Activated CD8-positive, alpha-beta memory T cell treated with anti-CD3 and anti-CD28 coated beads for 24 hours (primary cell): Measurements from ENCODE around the gene R3HDM1.

Source experiments
- DNase-seq: peaks from one replicate; pipeline ENCODE4 v3.0.0-alpha.2; 2020

R3HDM1 gene

DNA sequence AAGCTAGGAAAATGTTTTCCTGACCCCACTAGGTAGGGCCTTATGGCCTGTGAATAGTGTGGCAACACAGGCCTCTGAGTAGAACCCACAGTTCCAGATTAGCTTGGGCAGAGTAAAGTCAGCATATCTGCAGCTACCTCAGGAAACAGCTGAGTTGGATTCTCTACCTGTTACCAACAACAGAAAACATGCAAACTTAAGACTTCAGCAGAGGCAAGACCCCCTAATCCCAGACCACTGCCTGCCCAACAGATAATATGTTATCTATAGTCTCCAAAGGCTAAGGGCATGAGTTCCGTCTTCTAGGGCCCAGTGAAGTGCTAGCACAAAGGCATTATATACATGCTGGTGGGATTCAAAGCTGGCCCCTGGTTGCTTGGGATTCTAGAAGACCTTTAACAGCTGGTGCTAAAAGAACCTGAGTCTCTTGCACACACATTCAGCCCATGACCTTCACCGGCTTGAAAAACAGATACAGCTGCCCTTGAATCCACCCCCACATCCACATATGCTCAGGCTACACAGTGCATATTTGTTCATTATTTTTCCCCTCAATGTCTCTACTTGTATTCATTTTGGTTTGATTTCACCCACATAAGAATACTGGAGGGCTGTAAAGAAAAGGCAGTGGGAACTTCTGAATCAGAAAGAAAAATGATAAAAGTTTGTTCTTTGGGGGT lies 196.9 kb downstream of the R3HDM1 start:
- DNase-seq, result no peak

DNA sequence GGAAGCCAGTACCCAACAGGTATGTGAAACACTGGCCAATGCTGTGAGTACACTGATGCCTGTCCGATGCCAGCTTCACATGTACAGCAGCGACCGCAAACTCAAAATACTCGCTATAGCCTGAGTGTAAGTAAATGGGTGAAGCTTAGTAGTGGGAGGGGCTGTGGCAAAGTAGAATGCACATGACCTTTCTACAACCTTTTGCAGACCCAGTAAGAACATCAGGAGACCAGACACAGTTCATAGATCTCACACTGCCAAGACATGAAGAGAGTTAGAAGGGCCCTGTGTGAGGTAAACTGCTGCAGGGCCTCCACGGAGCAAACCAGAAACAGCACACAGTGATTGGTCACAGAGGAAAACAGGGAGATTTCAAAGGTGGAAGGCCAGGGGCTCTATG lies 201.3 kb downstream of the R3HDM1 start:
- DNase-seq, result no peak

DNA sequence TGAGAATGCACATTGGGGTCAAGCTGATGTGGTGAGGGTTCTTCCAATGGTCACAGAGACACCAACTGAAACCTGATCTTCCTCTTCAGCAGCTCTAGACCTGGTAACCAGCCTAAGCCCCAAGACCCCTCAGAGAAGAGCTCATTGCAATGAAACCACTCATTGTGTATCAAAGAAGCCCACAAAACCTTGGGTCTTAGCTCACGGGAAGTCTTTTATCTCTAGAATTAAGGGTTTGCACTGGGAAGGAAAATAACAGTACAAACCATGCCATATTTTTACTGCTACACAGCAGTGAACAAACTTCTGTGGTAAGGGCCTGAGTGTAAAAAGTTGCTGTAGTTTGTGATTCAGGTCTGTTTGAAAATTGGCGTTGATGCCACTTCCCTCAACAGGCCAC lies 201.8 kb downstream of the R3HDM1 start:
- no peak for DNase-seq

DNA sequence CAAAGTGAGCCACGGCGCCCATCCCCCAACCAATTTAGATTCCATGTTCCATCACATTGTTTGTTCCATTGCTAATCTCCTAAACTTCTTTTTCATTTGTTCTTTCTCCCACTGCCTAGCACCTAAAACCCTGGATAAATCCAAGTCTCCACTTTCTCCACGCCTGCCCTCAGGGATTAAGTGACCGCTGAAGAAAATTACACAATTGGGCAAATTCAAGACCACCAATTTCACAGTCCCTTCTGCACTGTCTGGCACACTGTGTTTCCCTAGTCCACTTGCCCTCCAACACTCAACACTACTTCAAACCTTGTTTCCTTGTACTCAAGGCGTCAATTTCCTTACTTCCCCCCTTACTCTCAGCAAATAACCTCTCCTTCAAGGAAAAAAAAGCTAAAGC lies 205.3 kb downstream of the R3HDM1 start:
- no peak for DNase-seq

DNA sequence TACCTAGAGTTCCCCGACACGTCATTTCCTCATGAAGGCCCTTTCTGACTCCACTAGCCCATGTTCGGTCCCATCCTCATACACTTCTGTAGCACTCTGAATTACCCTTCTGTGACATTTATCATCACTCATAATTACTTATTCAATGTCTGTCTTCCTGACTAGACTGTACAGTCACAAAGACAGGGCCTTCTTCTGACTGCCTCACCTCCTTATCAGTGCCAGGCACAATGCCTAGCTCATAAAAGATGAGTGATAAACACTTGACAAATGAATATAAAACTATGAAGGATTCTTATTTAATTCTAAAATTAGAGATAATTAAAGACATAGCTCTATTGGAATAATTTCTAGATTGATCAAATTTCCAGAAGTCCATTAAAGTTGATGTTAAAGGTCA lies 208.9 kb downstream of the R3HDM1 start:
- no peak for DNase-seq

DNA sequence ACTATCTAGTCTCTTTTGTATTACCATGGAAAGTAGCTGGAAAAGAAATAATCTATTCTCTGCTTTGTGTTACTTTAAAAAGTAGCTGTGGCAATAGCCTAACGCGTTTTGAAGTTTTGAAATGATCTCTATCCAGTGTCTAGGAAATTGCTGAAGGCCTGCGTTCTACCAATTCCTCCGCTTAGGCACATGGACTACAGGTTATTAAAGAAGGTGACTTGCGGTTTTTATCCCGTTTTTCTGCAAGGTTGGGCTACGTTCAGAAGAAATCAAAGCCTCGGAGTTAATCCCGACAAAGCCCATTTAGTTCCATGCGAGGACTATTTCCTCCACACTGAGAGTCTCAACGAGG lies 209.7 kb downstream of the R3HDM1 start:
- DNase-seq, result no peak

DNA sequence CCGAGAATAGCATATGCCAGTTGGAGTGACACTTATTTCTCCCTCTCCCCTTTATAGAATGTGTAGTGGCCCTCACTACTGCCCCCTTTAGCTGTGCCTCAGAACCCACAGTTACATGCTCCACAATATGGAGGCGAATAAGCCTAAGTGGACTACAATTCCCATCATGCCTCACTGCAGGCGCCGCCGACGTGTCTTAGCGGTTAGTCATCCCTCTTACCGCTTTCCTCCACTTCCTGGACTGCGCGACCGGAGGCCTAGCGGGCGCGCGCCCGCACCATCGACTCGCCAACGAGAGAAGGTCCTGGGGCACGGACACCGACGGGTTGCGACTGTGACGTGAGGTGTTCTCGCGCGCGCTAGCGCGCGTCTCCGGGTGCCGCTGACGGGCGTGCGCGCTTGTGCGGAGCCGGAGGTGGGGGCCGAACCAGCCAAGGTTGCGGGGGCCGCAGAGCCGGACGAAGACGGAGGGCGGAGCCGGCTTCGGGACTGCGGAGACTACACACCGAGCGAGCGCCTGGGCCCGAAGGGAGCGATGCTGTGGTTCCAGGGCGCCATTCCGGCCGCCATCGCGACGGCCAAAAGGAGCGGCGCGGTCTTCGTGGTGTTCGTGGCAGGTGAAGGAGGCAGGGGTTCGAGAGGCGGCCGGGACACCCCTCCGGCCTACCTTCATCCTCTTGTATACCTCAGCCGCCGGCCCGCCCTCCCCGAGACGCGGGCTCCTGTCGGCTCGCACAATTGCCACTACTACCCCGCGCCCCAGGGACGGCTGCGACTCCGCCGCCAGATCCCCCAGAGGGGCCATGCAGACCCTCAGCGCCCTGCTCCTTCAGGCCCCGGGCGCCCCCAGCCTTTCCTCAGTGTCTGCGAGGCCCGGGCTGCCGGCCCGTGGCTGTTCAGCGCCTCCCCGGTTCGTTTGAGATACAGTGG lies 210.4 kb downstream of the R3HDM1 start, which contains the start of gene UBXN4:
Gene UBXN4 (plus strand): TSS at position 461 of the 930 bp plus-strand sequence. CDS start 75 bp downstream, at position 536.
- DNase-seq, result peak; percentile 95

DNA sequence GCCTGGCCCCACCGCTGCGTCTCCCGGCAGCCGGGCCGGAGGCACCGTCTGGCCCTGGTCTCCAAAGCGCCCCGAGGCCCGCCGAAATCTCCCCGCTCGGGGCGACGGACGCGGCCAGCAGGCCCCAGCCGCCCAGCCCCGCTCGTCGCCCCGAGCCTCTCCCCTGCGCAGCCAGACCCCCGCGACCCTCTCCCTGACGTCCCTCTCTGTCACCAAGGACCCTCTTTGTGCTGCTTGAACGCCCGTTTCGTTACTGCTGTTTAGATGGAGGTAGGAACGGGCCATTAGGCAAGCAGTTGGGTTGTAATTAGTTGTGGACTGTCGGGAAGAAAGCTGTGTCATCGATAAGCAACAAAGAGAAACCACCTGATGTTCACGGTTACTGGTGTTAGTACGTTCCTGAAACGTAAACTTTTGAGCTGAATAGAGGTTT lies 211.1 kb downstream of the R3HDM1 start:
- no peak for DNase-seq

DNA sequence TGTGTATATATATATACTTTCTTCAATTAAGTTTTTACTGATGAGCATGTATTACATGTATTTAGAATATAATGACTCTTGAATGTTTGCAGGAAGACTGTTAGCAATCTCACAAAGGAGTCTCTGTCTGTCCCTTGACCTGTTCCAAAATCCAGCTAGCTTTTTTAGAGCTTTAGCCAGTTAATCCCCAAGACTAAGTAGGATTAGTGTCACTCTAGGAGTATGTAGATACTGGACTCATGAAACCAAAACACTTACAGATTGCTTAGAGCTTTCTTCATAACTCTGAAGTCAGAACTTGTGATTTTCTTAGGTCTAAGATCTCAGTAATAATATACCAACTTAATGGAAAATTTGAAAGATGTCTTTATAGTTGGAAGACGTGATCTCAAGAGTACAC lies 212.6 kb downstream of the R3HDM1 start:
- DNase-seq, result no peak

DNA sequence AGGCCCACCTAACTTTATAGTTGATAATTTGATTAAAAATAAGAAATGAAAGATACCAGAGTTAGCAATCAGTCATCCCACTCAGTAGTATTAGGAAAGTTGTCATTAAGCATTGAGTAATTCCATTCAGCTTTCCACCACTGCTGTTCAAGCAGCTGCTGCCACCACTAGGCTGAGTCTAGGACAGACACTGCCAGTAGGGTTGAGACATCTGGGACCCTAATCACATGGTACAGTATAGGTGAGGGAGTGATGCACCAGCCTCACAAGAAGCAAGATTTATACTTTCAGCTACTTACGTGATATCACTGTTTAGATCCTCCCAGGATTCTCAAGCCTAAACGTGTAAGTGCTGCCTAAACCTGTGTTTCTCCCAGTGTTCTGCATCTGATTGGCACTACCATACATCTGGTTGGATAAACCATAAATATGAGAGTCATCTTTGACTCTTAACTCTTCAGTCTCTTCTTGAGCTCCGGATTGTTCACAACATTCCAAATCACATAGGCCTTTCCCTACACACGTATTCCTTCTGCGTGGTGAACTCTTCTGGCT lies 213.6 kb downstream of the R3HDM1 start:
- no peak for DNase-seq

DNA sequence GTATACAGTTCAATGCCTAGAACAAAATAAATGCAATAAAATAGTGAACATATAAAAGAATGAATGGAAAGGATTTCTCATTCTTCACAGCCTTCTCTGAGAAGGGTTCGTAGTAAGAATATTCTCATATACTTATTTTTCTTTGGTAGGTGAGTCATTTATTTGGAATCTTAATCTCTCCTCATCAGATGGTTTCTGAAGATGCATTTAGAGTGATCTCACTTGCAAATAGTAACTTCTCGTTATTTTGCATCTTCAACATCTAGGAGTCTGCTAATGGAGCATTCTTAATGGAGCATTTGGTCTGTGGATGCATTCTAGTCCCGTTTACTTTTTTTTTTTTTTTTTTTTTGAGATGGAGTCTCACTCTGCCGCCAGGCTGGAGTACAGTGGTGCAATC lies 214.3 kb downstream of the R3HDM1 start:
- no peak for DNase-seq

DNA sequence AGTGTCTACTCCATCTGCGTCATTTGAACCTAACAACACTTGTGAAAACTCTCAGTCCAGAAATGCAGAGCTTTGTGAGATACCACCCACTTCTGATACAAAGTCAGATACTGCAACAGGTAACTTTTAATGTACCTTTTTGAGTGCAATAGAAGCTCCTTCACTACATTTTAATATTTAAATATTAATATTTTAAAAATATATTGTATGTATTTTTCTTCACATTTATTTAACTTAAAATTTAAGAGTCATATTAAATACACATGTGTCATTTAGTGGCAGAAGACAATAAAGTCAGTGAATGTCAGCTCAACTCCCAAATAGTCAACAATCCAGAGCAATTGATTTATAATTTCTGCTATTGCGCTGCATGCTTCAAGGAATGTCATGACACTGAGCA lies 224.3 kb downstream of the R3HDM1 start:
- no peak for DNase-seq

DNA sequence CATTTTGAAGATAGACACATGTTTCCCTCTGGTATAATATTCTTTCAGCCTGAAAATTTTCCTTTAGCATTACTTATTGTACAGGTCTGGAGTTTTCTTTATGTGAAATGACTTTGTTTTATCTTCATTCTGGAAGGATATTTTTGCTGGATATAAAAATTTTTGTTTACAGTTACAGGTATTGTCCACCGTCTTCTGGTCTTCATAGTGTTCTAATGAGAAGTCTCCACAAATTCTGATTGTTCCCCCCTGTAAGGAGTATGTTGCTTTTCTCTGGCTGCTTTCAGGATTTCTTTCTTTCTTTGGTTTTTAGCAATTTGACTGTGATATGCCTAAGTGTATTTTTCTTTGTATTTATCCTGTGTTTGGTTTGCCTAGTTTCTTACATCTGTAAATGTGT lies 225.4 kb downstream of the R3HDM1 start:
- no peak for DNase-seq

DNA sequence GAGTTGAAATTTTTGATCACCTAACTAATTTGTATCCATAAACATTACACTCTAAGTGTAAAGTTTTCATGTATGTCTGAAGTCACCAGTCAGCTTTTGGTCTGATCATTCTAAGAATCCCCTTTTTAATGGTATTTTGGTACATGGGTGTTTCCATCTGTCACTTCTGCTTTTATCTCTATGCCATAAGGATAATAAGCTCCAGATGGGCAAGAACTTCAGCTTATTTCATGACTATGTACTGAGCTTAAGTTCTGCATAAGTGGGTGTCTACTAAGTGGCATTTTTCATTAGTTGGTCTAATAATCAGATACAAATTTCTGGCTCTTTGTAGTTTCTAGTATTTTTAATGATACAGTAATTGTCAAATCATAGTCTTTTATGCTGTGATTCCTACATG lies 230.7 kb downstream of the R3HDM1 start:
- no peak for DNase-seq

DNA sequence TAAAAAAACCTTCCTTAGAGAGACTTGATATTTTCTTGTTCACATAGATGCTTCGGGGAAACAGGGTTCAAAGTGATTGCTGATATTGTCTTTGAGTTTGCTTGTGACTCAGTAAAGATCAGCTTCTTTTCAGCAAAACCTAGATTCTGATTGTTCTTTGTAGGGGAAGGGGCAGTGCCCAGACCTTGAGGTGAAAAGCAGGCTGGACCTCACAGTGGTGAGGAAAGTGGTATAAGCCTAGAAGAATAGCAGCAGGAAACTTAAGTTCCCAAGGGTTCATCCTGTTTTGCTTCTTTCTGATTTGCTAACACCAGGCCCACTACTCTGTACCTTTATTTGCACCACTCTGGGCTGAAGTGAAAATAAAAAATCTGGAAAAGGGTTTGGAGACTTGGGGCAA lies 231.2 kb downstream of the R3HDM1 start:
- DNase-seq, result no peak

DNA sequence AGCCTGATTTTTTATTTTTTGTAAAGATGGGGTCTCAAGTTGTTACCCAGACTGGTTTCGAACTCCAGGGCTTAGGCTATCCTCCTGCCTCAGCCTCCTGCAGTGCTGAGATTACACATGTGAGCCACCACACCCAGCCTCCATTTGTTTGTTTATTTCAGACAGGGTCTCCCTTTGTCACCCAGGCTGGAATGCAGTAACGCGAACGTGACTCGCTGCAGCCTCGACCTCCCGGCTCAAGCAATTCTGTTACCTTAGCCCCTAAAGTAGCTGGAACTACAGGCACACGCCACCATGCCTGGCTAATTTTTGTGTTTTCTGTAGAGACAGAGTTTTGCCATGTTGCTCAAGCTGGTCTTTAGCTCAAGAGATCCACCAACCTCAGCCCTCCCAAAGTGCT lies 237.6 kb downstream of the R3HDM1 start:
- DNase-seq, result no peak

DNA sequence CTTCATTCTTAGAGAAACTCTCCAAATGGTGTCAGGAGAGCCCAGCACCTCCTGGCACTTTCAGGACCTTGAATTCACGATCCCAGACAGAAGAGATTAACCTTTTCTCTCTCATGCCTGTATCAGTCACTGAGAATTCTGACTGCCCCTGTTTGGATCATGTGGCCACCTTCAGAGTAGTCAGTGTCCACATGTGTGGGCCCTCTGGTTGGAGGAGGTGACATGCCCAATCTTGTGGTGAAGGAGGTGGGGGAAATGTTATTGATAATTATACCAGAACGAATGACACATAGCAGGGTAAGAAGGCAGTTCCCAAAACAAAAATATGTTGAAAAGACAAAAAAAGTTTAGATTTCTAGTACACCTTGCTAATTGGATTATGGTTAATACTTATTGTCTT lies 242.0 kb downstream of the R3HDM1 start:
- DNase-seq, result no peak

DNA sequence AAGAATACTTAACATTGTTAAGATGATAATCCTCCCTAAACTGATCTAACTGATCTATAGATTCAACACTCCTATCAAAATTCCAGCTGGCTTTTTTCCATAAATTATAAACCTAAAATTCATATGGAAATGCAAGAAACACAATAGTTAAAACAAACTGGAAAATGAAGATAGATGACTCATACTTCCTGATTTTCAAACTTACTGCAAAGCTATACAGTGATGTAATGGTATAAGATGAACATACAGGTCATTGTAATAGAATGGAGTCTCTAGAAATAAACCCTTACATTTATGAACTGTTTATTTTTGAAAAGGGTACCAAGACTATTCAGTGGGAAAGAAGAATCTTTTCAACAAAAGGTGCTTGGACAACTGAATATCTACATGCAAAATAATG lies 242.6 kb downstream of the R3HDM1 start:
- DNase-seq, result no peak
